ENCODE results near the gene RAI2.
A peak's percentile ranks its signal among the peaks of the same experiment; 100 is the strongest.

The RAI2 gene

GRCh38 chrX:17830211-17830610, 30.9 kb downstream of the RAI2 start:
- DNase-seq (ENCODE audit: extremely low spot score, insufficient read length, low read depth): no peak
- FAIRE-seq: no peak

GRCh38 chrX:17829566-17829965, 31.5 kb downstream of the RAI2 start:
- DNase-seq (ENCODE audit: extremely low spot score, insufficient read length, low read depth) (no peak), FAIRE-seq (no peak)

GRCh38 chrX:17828171-17828570, 32.9 kb downstream of the RAI2 start:
- DNase-seq (ENCODE audit: extremely low spot score, insufficient read length, low read depth): no peak
- no peak for FAIRE-seq

GRCh38 chrX:17826609-17827496, 34.2 kb downstream of the RAI2 start:
- FAIRE-seq: peak; percentile 52

GRCh38 chrX:17824980-17825379, 36.1 kb downstream of the RAI2 start:
- no peak for FAIRE-seq
- no peak for DNase-seq (ENCODE audit: extremely low spot score, insufficient read length, low read depth)

More at GRCh38 chrX:17826609-17827496, 34.2 kb downstream of the RAI2 start:
- no peak for DNase-seq (ENCODE audit: extremely low spot score, insufficient read length, low read depth)

- FAIRE-seq (no peak), DNase-seq (ENCODE audit: extremely low spot score, insufficient read length, low read depth) (no peak)
These were observed 38.7 kb downstream of the RAI2 start for GRCh38 chrX:17822351-17822750.

GRCh38 chrX:17820100-17820499, 41.0 kb downstream of the RAI2 start:
- DNase-seq (ENCODE audit: extremely low spot score, insufficient read length, low read depth) (no peak), FAIRE-seq (no peak)

- FAIRE-seq (no peak), DNase-seq (ENCODE audit: extremely low spot score, insufficient read length, low read depth) (no peak)
These were observed 42.4 kb downstream of the RAI2 start for GRCh38 chrX:17818726-17819125.

- FAIRE-seq (no peak), DNase-seq (ENCODE audit: extremely low spot score, insufficient read length, low read depth) (no peak)
These were observed 43.8 kb downstream of the RAI2 start for GRCh38 chrX:17817251-17817650.

- no peak for FAIRE-seq
- no peak for DNase-seq (ENCODE audit: extremely low spot score, insufficient read length, low read depth)
These were observed 46.5 kb downstream of the RAI2 start for GRCh38 chrX:17814557-17814956.

GRCh38 chrX:17814059-17814458, 47.0 kb downstream of the RAI2 start:
- no peak for FAIRE-seq
- no peak for DNase-seq (ENCODE audit: extremely low spot score, insufficient read length, low read depth)

- FAIRE-seq: no peak
These were observed 47.8 kb downstream of the RAI2 start for GRCh38 chrX:17813277-17813676.

GRCh38 chrX:17812763-17813162, 48.3 kb downstream of the RAI2 start:
- FAIRE-seq: peak; percentile 29
- DNase-seq (ENCODE audit: extremely low spot score, insufficient read length, low read depth): no peak

More at GRCh38 chrX:17813277-17813676, 47.8 kb downstream of the RAI2 start:
- DNase-seq (ENCODE audit: extremely low spot score, insufficient read length, low read depth): no peak

GRCh38 chrX:17809984-17810383, 51.1 kb downstream of the RAI2 start:
- DNase-seq (ENCODE audit: extremely low spot score, insufficient read length, low read depth): no peak
- no peak for FAIRE-seq

GRCh38 chrX:17809273-17809672, 51.8 kb downstream of the RAI2 start:
- FAIRE-seq: no peak
- no peak for DNase-seq (ENCODE audit: extremely low spot score, insufficient read length, low read depth)

- no peak for FAIRE-seq
- DNase-seq (ENCODE audit: extremely low spot score, insufficient read length, low read depth): no peak
These were observed 56.0 kb downstream of the RAI2 start for GRCh38 chrX:17805120-17805519.

- FAIRE-seq: no peak
- DNase-seq (ENCODE audit: extremely low spot score, insufficient read length, low read depth): no peak
These were observed 57.6 kb downstream of the RAI2 start for GRCh38 chrX:17803449-17803848.

- no peak for FAIRE-seq
These were observed 58.3 kb downstream of the RAI2 start for GRCh38 chrX:17802756-17803155.

GRCh38 chrX:17801431-17801830, 59.7 kb downstream of the RAI2 start:
- FAIRE-seq: no peak

More at GRCh38 chrX:17802756-17803155, 58.3 kb downstream of the RAI2 start:
- DNase-seq (ENCODE audit: extremely low spot score, insufficient read length, low read depth): no peak

GRCh38 chrX:17798921-17799320, 62.2 kb downstream of the RAI2 start:
- DNase-seq (ENCODE audit: extremely low spot score, insufficient read length, low read depth) (no peak), FAIRE-seq (no peak)

More at GRCh38 chrX:17801431-17801830, 59.7 kb downstream of the RAI2 start:
- no peak for DNase-seq (ENCODE audit: extremely low spot score, insufficient read length, low read depth)

GRCh38 chrX:17792826-17793225, 68.3 kb downstream of the RAI2 start:
- FAIRE-seq: no peak
- no peak for DNase-seq (ENCODE audit: extremely low spot score, insufficient read length, low read depth)

All from GM18507 (cell line).